Activated CD4-positive, alpha-beta memory T cell treated with anti-CD3 and anti-CD28 coated beads, Interleukin-2, amount 10 ng/mL, durations not matched to agents 7 days and 5 days (primary cell): Measurements from ENCODE around the gene TRIM8. TPM values are rescaled to one million over a fixed set of nuclear protein-coding genes. Genes with fewer than 3 reads are reported as not detected.

Experiments used
- CTCF ChIA-PET: fragments of 350-600 bp; sonication (Branson Sonifier 250); formaldehyde crosslinking; loops from one replicate; lab custom pipeline; 2021; ENCODE audit warnings: antibody characterized with exemption, inconsistent platforms; lab: Charles Lee
- POLR2A ChIA-PET: fragments of 350-600 bp; sonication (Branson Sonifier 250); formaldehyde crosslinking; loops from one replicate; lab custom pipeline; 2021; ENCODE audit warnings: antibody characterized with exemption; lab: Charles Lee
- DNase-seq: peaks from one replicate; pipeline ENCODE4 v3.0.0-alpha.2; 2020
- H3K27ac Mint-ChIP-seq: one replicate; pipeline ENCODE4 v1.8.0; 2021; ENCODE audit warnings: mild to moderate bottlenecking, mixed read lengths
- H3K27me3 Mint-ChIP-seq: one replicate; pipeline ENCODE4 v1.8.0; 2021; ENCODE audit warnings: mixed read lengths
- H3K36me3 Mint-ChIP-seq: one replicate; pipeline ENCODE4 v1.8.0; 2021; ENCODE audit warnings: low read depth, mixed read lengths
- H3K4me1 Mint-ChIP-seq: one replicate; pipeline ENCODE4 v1.8.0; 2021; ENCODE audit warnings: mixed read lengths
- H3K4me3 Mint-ChIP-seq: one replicate; pipeline ENCODE4 v1.8.0; 2021; ENCODE audit warnings: mild to moderate bottlenecking, mixed read lengths
- H3K9me3 Mint-ChIP-seq: one replicate; pipeline ENCODE4 v1.8.0; 2021; ENCODE audit warnings: mixed read lengths
- total RNA-seq, 2 experiments: library from RNA; stranded (reverse); gene quantifications; one replicate each; pipeline ENCODE4 v1.2.3, GENCODE V29; 2021

The TRIM8 gene
- total RNA-seq, 2 experiments from 2014 or later, result 53.0 to 56.0 TPM

DNA sequence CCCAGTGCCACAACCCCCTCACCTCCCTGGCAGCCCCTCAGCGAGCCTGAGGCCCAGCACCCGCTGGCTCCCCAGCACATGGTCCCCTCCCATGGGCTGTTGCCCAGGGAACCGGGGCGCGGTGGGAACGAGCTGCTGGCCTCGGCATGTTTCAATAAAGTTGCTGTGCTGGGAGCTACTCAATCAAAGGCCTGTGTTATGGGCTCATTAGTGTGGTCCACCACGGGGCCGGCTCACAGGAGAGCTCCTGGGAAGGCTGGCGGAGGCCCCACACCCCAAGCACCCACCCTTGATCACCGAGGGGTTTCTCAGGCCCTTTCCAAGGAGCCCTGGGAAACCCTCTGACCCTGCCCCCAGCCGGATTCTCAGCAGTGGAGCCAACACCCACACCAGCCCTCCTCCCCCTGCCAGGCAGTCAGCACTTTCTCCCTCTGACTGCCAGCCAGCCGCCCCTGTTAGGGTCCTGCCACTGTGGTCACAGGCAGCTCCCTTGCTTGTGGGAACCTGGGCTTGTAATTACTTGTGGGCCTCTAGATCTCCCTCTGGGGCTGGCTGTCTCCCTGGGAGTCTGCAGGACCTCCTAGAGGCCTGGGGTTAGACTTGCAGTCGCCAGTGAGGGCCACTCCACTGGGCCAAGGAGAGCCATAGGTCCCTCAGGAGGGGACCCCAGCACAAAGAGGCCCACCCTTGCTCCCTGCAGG lies 24.8 kb upstream of the TRIM8 start:
- H3K27me3 Mint-ChIP-seq, result no peaks in the 10 kb centered on the region
- no peaks in the 10 kb centered on the region for H3K9me3 Mint-ChIP-seq
- ChIA-PET CTCF (no interaction called here), POLR2A (interaction anchor here (1.1 kb wide), 1 partner anchor 42 kb away, joined by 4 read pairs; no protein-coding TSS in a partner anchor)
- peaks cover 13% of the 10 kb centered on the region for H3K36me3 Mint-ChIP-seq
- peaks cover 10% of the 10 kb centered on the region for H3K4me1 Mint-ChIP-seq
- H3K4me3 Mint-ChIP-seq, result no peak overlapping the region
- DNase-seq, result no peak
- no peak overlapping the region for H3K27ac Mint-ChIP-seq

DNA sequence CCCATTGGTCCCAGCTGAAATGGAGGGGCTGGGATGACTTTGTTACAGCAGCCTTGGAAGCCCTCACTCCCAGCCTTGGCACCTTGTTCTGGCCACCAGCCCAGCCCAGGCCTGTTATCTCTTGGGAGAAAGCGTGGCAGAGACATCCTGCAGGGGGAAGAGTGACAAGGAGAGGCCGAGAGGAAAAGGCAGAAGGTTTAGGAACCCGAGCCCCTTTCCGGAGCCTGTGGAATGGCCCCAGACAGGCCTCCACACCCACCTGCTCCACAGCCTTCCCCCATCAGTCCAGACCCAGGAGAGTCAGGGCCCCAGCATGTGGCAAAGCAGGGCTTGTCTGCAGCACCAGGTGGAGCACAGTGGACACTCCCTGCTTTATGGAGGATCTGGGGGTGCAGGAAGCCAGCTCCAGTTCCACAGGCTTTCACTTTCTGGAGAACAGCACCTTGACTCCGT lies 24.1 kb upstream of the TRIM8 start:
- no peak for DNase-seq
- ChIA-PET POLR2A (no interaction called here), CTCF (interaction anchor here (1.7 kb wide), 1 partner anchor 8 kb away, joined by 5 read pairs; no protein-coding TSS in a partner anchor)
- no peak overlapping the region for H3K27ac Mint-ChIP-seq
- H3K36me3 Mint-ChIP-seq, result peaks cover 13% of the 10 kb centered on the region
- no peaks in the 10 kb centered on the region for H3K27me3 Mint-ChIP-seq
- H3K4me3 Mint-ChIP-seq, result no peak overlapping the region
- H3K9me3 Mint-ChIP-seq, result no peaks in the 10 kb centered on the region
- peaks cover 8% of the 10 kb centered on the region for H3K4me1 Mint-ChIP-seq

DNA sequence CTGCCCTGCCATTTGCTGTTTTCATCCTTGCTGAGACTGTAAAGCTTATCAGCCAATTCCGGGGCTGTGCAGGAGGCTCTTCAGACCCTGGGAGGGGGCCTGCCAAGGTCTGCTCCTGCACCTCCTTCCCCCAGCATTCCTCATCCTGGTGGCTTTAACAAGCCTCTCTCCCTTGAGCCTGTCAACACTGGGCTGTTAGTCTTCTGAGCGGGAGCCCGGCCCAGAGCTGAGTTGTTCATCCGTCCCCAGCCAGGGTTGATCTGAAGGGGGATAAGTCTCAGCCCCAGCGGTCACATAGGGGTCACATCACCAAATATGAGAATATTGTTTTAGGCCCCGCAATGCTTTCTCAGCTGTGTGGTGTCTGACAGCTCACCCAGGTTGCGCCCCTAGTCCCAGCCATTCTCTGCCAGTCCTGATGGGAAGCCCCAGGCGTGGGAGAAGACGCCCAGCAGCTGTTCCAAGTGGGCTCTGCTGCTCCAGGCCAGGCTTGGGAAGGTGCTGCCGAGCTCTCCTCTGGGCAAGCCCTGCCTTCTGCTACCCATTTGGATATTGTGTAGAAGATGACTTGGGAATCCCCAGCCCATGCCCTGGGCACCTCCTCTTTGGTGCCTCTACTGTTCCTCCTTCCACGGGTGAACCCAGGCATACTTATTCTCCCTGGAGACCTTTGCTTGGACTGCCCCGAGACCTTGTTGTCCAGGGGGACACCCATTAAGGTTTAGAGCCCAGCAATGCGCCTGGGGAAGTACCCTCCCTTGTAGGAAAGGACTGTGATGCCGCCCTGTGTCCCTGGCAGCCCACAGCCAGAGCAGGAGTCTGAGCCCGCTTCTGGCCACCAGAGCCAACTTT lies 23.5 kb upstream of the TRIM8 start:
- no peaks in the 10 kb centered on the region for H3K27me3 Mint-ChIP-seq
- no peak overlapping the region for H3K27ac Mint-ChIP-seq
- POLR2A ChIA-PET, result no interaction called here
- no peak overlapping the region for H3K4me3 Mint-ChIP-seq
- H3K36me3 Mint-ChIP-seq, result peaks cover 13% of the 10 kb centered on the region
- CTCF ChIA-PET, result interaction anchor here (1.7 kb wide), 1 partner anchor 9 kb away, joined by 5 read pairs; no protein-coding TSS in a partner anchor
- peaks cover 8% of the 10 kb centered on the region for H3K4me1 Mint-ChIP-seq
- no peak for DNase-seq
- H3K9me3 Mint-ChIP-seq, result no peaks in the 10 kb centered on the region

DNA sequence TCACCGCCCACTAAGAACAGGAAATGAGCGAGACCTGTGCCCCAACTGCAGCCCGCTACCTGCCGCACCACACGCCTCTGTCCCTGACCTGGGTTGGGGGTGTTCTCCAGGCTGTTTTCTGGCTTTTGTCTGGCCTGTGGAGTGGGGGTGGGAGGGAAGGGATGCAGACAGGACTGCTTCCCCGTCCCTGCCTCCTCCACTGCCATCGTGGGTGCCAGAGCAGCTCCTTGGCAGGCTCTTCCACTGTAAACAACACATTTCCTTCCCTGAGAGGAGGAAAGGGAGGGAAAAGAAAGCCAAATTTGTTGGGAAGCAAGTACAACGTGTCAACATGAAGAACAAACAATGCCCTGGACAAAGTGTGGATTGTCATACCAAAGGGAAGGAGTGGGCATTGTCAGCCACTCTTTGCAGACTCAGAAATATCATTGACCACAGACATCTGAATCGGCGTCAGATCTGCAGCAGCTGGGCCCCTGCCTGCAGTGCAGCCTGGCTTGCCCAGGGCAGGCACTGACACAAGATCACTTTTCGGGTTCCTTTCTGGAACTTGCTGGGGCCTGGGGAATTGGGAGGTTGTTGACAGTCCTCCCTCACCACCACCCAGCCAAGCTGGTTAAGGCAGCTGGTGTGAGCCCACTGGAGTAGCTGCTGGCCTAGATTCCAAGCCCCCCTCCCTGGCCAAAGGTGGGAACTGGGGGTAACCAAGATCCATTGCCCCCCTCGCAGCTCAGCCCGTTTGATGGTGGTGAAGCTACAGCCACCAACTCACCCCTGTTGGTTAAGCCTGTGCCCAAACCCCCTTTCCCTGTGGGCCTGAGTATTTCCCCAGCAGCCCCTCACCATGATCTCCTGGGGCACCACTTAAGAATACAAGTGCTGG lies 22.6 kb upstream of the TRIM8 start:
- DNase-seq, result no peak
- H3K4me3 Mint-ChIP-seq, result no peak overlapping the region
- H3K9me3 Mint-ChIP-seq, result no peaks in the 10 kb centered on the region
- no peak overlapping the region for H3K27ac Mint-ChIP-seq
- H3K27me3 Mint-ChIP-seq, result no peaks in the 10 kb centered on the region
- H3K4me1 Mint-ChIP-seq, result peaks cover 6% of the 10 kb centered on the region
- POLR2A ChIA-PET, result no interaction called here
- CTCF ChIA-PET, result interaction anchor here (1.7 kb wide), 1 partner anchor 10 kb away, joined by 5 read pairs; no protein-coding TSS in a partner anchor
- H3K36me3 Mint-ChIP-seq, result peaks cover 13% of the 10 kb centered on the region

DNA sequence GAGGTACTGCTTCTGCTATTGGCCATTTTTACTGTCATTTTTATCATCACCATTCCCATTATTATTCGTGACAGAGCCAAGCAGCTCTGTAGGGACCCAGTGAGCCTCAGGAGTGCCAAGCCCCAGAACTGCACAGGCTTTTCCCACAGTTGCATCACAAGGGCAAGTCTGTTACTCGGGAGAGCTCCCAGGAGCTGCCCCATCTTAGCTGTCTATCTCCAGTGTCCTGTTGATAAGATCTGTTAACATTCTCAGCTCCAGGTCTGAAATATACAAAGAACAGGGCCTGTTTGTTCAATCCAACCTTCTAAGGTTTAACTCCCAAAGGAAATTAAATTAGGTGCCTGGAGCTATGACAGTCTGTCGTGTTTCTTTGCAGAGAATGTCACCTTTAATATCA lies 20.2 kb upstream of the TRIM8 start:
- DNase-seq, result no peak
- no peak overlapping the region for H3K27ac Mint-ChIP-seq
- H3K9me3 Mint-ChIP-seq, result no peaks in the 10 kb centered on the region
- ChIA-PET CTCF (no interaction called here), POLR2A (no interaction called here)
- no peak overlapping the region for H3K4me3 Mint-ChIP-seq
- H3K36me3 Mint-ChIP-seq, result peaks cover 3% of the 10 kb centered on the region
- H3K27me3 Mint-ChIP-seq, result no peaks in the 10 kb centered on the region
- peaks cover 6% of the 10 kb centered on the region for H3K4me1 Mint-ChIP-seq

DNA sequence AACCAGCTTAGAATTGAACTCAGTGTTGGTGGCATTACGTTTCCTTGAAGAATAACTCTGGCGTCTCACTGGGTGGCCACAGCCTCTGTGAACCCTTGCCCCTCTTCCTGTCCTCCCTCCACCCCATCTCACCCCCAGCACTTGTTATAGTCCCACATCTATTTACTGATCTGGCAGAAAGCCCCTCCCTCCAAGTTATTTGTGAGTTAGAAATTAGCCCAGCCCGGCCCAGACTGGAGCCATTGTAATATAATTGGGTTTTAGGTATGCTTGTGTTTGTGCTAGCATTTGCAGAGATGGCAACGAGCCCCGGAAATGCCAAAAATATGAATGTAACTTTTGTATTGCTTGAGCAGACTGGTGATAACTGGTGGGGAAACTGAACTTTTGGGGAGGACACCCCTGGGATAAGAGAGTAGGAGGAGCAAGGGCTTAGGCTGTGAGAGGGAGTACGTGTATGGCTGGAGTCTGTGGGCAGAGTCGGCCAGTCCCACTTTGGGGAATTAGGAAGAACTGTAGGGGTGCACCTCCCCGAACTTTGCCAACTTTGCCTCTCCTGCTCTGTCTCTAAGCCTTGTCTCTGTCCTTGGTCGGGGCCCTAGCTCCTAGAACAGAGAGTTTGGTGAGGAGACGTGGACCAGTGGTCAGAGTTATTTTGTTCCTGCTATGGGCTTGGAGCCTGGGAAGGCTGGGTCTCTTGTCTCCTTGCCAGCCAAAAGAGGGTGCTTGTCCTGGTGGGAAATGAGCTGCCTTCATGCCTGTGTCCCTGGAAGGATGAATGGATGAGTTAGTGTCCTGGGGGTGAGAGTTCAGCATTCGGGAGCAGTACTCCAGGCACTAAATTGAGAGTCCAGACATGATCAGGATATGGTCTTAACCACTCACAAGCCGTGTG lies 19.3 kb upstream of the TRIM8 start:
- POLR2A ChIA-PET, result interaction anchor here (1.3 kb wide), 1 partner anchor 10 kb away, joined by 4 read pairs; no protein-coding TSS in a partner anchor
- H3K9me3 Mint-ChIP-seq, result no peaks in the 10 kb centered on the region

DNA sequence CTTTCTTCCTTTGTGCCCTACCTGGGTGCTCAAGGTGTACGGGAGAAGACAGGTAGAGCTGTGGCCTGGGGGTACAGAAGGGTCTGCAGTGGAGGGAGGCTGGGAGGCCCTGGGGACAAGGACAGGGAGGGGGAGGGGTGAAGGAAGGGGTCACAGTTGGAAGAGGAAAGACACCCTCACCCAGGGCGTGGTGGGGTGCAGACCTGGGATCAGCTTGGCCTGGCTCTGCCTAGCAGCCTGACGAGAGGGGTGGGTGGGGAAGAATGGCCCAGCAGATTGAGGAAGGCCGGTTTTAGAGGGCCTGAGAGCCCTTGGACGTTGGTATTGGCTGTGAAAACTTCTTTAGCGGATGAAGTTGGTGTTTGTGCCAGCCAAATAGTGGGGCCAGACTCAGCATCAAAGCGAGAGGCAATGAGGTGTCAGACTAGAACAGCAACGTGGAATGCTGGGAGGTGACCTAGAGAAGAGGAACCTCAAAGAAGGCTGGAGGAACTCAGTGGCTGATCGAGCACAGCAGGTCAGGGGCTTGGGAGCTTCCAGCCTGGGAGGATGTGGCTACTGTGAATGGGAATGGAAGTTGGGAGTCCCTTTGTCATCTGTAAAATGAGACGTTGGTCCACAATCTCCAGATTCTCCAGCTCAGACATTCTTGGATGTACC lies 18.1 kb upstream of the TRIM8 start:
- Mint-ChIP-seq H3K36me3 (peaks cover 4% of the 10 kb centered on the region), H3K27me3 (no peaks in the 10 kb centered on the region), H3K4me1 (peaks cover 6% of the 10 kb centered on the region), H3K27ac (no peak overlapping the region), H3K9me3 (no peaks in the 10 kb centered on the region), H3K4me3 (no peak overlapping the region)
- DNase-seq, result no peak
- CTCF ChIA-PET, result no interaction called here
- POLR2A ChIA-PET, result interaction anchor here (0.8 to 2.2 kb wide), 3 partner anchors 9 to 18 kb away, joined by 3 to 6 read pairs (median 4); partner anchors contain the start of gene TRIM8

More for the DNA sequence above, 19.3 kb upstream of the TRIM8 start:
- H3K4me1 Mint-ChIP-seq, result peaks cover 6% of the 10 kb centered on the region
- peaks cover 3% of the 10 kb centered on the region for H3K36me3 Mint-ChIP-seq
- no peak for DNase-seq
- H3K4me3 Mint-ChIP-seq, result no peak overlapping the region
- no peak overlapping the region for H3K27ac Mint-ChIP-seq
- no peaks in the 10 kb centered on the region for H3K27me3 Mint-ChIP-seq
- CTCF ChIA-PET, result no interaction called here

DNA sequence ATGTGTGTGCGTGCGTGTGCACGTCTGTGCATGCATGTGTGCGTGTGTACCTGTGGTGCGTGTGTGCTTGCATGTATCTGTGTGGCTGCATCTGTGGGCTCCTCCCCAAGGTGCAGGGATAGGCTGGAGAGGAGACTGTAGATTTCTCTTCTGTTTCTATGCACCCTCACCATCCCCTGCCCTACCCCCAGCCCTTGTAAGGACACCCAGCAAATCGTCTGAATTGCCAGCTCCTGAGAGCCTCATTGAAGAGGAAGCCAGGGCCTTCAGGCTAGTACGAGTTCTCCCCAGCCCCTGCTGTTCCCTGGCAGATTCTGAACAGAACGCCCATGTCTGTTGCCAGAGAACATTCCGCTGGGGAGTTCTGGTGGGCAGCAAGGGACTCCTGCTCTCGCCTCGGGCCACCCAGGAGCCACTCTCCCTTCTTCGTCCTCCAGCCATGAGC lies 17.0 kb upstream of the TRIM8 start:
- CTCF ChIA-PET, result no interaction called here
- H3K36me3 Mint-ChIP-seq, result peaks cover 7% of the 10 kb centered on the region
- H3K9me3 Mint-ChIP-seq, result no peaks in the 10 kb centered on the region
- H3K27ac Mint-ChIP-seq, result no peak overlapping the region
- POLR2A ChIA-PET, result interaction anchor here (0.8 to 2.2 kb wide), 3 partner anchors 15 to 17 kb away, joined by 3 to 6 read pairs (median 3); partner anchors contain the start of gene TRIM8
- no peak for DNase-seq
- peaks cover 13% of the 10 kb centered on the region for H3K4me1 Mint-ChIP-seq
- no peak overlapping the region for H3K4me3 Mint-ChIP-seq
- H3K27me3 Mint-ChIP-seq, result no peaks in the 10 kb centered on the region

DNA sequence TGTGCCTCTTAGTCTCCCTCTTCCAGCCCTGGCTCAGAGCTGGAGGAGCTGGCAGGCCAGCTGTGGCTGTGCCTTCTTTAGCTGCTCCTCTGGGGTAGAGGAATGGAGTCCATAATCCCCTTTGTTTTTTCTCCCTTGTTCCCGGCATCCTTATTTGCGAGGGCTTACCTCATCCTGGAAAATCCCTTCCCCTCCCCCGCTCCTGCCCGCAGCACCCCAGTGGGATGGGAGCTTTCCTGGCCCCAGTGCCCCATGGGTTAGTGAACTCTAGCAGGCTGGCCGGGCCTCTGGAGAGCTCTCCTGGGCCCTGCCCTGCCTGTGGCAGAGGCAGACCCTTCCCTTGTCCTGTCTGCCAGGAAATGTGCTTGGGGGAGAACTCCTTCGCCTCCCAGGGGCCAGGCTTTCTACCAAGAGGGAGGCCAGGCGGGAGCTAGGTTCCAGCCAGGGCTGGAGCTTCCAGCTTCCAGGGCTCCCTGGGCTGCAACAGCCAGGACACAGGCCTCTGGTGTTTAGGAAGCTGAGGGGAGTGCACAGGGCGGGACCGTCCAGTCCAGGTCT lies 16.5 kb upstream of the TRIM8 start:
- CTCF ChIA-PET, result no interaction called here
- Mint-ChIP-seq H3K4me3 (no peak overlapping the region), H3K9me3 (no peaks in the 10 kb centered on the region), H3K36me3 (peaks cover 7% of the 10 kb centered on the region), H3K27me3 (no peaks in the 10 kb centered on the region), H3K27ac (no peak overlapping the region), H3K4me1 (peaks cover 18% of the 10 kb centered on the region)
- POLR2A ChIA-PET, result interaction anchor here (0.8 to 2.2 kb wide), 2 partner anchors 15 to 16 kb away, joined by 3 to 6 read pairs; partner anchors contain the start of gene TRIM8
- no peak for DNase-seq

DNA sequence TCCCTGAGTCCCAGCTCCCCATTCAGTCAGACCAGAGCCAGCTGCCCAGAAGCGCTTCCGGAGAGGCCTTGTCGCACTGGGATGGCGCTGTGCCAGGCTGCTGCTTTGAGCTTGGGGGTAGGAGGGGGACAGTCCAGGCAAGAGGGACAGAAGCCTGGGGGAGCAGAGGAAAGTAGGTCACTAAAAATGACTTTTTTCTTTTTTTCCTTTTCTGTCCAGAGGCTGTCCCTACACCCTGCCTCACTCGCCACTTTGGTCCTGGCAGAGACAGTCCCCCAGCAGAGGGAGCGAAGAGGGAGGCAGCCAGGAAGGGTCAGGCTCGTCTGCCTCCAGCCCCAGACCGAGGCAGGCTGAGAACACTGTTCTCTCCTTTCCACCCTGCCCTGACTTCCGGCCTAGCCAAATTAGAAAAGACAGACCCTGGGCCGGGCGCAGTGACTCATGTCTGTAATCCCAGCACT lies 15.8 kb upstream of the TRIM8 start:
- POLR2A ChIA-PET, result interaction anchor here (0.8 kb wide), 1 partner anchor 16 kb away, joined by 3 read pairs; the partner anchor contains the start of gene TRIM8

More for the DNA sequence above, 15.8 kb upstream of the TRIM8 start:
- Mint-ChIP-seq H3K9me3 (no peaks in the 10 kb centered on the region), H3K4me1 (peaks cover 24% of the 10 kb centered on the region), H3K4me3 (no peak overlapping the region), H3K27ac (no peak overlapping the region), H3K27me3 (no peaks in the 10 kb centered on the region), H3K36me3 (peaks cover 3% of the 10 kb centered on the region)
- DNase-seq, result no peak
- CTCF ChIA-PET, result no interaction called here
